OCI-LY1 (cell line): ENCODE results near the gene TMCO2.

ENCODE experiments used
- H2AFZ ChIP-seq: fragments of 200-600 bp; sonication (generic), shearing (Covaris generic); 2 replicates; pipeline ENCODE4 v1.6.0; 2014; ENCODE audit warnings: antibody characterized with exemption, mild to moderate bottlenecking, low read length
- H3F3A ChIP-seq: fragments of 200-600 bp; sonication (generic), shearing (Covaris generic); 2 replicates; pipeline ENCODE4 v1.6.0; 2014; ENCODE audit warnings: mild to moderate bottlenecking, antibody characterized with exemption, low read length, moderate library complexity; ENCODE audit not compliant: insufficient read depth
- H3K27ac ChIP-seq: fragments of 200-600 bp; sonication (generic); 2 replicates; pipeline ENCODE4 v1.5.1; 2014; ENCODE audit warnings: low read length, mixed run types, mild to moderate bottlenecking, low read depth; ENCODE audit not compliant: poor library complexity, severe bottlenecking
- H3K27me3 ChIP-seq: fragments of 200-600 bp; sonication (generic); 2 replicates; pipeline ENCODE4 v1.6.0; 2014; ENCODE audit warnings: antibody characterized with exemption, mild to moderate bottlenecking, low read length, moderate library complexity; ENCODE audit not compliant: insufficient read depth
- H3K36me3 ChIP-seq: fragments of 200-600 bp; sonication (generic); 2 replicates; pipeline ENCODE4 v1.6.1; 2014; ENCODE audit warnings: mild to moderate bottlenecking, antibody characterized with exemption, low read length, moderate library complexity, mixed read lengths; ENCODE audit not compliant: insufficient read depth
- H3K4me1 ChIP-seq: fragments of 200-600 bp; sonication (generic); 2 replicates; pipeline ENCODE4 v1.5.1; 2014; ENCODE audit warnings: mild to moderate bottlenecking, low read length, moderate library complexity; ENCODE audit not compliant: insufficient read depth, severe bottlenecking
- H3K4me2 ChIP-seq: fragments of 200-600 bp; sonication (generic), shearing (Covaris generic); 2 replicates; pipeline ENCODE4 v1.6.1; 2014; ENCODE audit warnings: low read length
- H3K4me3 ChIP-seq: fragments of 200-600 bp; sonication (generic); 2 replicates; pipeline ENCODE4 v1.5.1; 2014; ENCODE audit warnings: low read length, low read depth, mild to moderate bottlenecking, mixed read lengths; ENCODE audit not compliant: poor library complexity, severe bottlenecking
- H3K79me2 ChIP-seq: fragments of 200-600 bp; shearing (Covaris generic); 2 replicates; pipeline ENCODE4 v1.6.1; 2016; ENCODE audit warnings: mixed run types, low read length, mixed read lengths; ENCODE audit not compliant: insufficient read depth
- H3K9ac ChIP-seq: fragments of 200-600 bp; sonication (generic), shearing (Covaris generic); 2 replicates; pipeline ENCODE4 v1.6.1; 2014; ENCODE audit warnings: mild to moderate bottlenecking, low read length, mixed read lengths
- H3K9me2 ChIP-seq: fragments of 200-600 bp; sonication (generic), shearing (Covaris generic); 2 replicates; pipeline ENCODE4 v1.6.1; 2014; ENCODE audit warnings: low read depth, mild to moderate bottlenecking, low read length, mixed read lengths
- H3K9me3 ChIP-seq: fragments of 200-600 bp; shearing (Covaris generic); 2 replicates; pipeline ENCODE4 v1.6.1; 2014; ENCODE audit warnings: low read length, mixed read lengths
- H4K20me1 ChIP-seq: fragments of 200-600 bp; sonication (generic), shearing (Covaris generic); 2 replicates; pipeline ENCODE4 v1.6.0; 2016; ENCODE audit warnings: mild to moderate bottlenecking, low read length; ENCODE audit not compliant: insufficient read depth
- EZH2 ChIP-seq: fragments of 200-600 bp; sonication (generic), shearing (Covaris generic); IDR thresholded peaks from 2 replicates; pipeline ENCODE4 v1.8.0; 2017; ENCODE audit warnings: borderline replicate concordance, mixed run types, mild to moderate bottlenecking, antibody characterized with exemption, low read length, moderate library complexity, mixed read lengths
- TF ChIP-seq, protein P1 (sequence below): fragments of 200-600 bp; sonication (generic), shearing (Covaris generic); IDR thresholded peaks from 2 replicates; pipeline ENCODE4 v1.5.1; 2017; ENCODE audit warnings: mild to moderate bottlenecking, antibody characterized with exemption, low read length, moderate library complexity, mixed read lengths

The TMCO2 gene

DNA sequence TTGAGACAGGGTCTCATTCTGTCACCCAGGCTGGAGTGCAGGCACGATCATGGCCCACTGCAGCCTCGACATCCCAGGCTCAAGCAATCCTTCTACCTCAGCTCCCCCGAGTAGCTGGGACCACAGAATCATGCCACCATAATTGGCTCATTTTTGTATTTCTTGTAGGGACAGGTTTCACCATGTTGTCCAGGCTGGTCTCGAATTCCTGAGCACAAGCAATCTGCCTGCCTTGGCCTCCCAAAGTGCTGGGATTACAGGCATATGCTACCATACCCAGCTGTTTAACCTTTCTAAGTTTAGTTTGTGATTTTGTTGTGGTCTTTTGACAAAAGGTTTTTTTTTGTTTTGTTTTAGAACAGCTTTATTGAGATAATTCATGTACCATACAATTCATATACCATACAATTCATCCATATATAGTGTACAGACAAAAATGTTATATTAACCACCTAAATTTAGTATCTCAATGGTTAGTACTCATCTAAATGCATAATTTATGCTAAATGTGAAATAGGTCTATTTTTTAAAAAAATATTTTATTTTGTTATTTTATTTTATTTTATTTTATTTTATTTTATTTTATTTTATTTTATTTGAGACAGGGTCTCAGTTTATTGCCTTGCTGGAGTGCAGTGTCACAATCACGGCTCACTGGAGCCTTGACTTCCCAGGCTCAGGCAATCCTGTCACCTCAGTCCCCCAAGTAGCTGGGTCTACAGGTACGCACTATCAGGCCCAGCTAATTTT is 19.2 kb downstream of the TMCO2 start:
- Histone ChIP-seq H3K4me1 (no peaks in the 10 kb centered on the region), H4K20me1 (no peaks in the 10 kb centered on the region), H3K4me2 (no peak overlapping the region), H3K9me3 (no peaks in the 10 kb centered on the region), H3K9me2 (no peaks in the 10 kb centered on the region), H3K27me3 (no peaks in the 10 kb centered on the region), H3F3A (no peaks in the 10 kb centered on the region), H3K36me3 (peaks cover 88% of the 10 kb centered on the region), H3K27ac (no peak overlapping the region), H3K4me3 (no peak overlapping the region), H3K9ac (no peak overlapping the region), H3K79me2 (no peaks in the 10 kb centered on the region), H2AFZ (no peak overlapping the region)
- TF ChIP-seq, protein P1, sequence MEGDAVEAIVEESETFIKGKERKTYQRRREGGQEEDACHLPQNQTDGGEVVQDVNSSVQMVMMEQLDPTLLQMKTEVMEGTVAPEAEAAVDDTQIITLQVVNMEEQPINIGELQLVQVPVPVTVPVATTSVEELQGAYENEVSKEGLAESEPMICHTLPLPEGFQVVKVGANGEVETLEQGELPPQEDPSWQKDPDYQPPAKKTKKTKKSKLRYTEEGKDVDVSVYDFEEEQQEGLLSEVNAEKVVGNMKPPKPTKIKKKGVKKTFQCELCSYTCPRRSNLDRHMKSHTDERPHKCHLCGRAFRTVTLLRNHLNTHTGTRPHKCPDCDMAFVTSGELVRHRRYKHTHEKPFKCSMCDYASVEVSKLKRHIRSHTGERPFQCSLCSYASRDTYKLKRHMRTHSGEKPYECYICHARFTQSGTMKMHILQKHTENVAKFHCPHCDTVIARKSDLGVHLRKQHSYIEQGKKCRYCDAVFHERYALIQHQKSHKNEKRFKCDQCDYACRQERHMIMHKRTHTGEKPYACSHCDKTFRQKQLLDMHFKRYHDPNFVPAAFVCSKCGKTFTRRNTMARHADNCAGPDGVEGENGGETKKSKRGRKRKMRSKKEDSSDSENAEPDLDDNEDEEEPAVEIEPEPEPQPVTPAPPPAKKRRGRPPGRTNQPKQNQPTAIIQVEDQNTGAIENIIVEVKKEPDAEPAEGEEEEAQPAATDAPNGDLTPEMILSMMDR, result no peak
- no peak for TF ChIP-seq EZH2

DNA sequence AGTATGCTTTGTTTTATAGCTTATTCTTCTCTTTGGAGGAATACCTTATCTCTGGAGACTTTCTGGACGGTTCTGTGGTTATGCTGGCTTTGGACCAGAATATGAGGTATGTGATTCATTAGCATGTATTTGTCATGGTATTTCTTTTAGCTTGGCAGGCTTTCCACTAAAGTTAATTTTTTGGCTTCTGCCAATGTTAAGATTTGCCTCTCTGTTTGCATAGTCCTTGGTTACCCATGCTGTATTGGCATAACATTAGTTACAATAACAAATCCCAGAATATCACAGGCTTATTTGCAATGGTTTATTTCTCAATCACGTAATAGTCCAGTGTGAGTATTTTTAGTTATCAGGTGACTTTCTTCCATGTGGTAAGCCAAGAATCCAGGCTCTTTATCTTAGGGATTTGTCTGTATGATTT is 20.0 kb downstream of the TMCO2 start:
- H3K79me2 ChIP-seq, result no peaks in the 10 kb centered on the region
- H3K36me3 ChIP-seq, result peaks cover 90% of the 10 kb centered on the region
- H4K20me1 ChIP-seq, result no peaks in the 10 kb centered on the region
- no peak overlapping the region for H3K9ac ChIP-seq
- TF ChIP-seq, protein P1, result no peak
- TF ChIP-seq EZH2, result no peak
- no peaks in the 10 kb centered on the region for H3K4me1 ChIP-seq
- H3F3A ChIP-seq, result no peaks in the 10 kb centered on the region
- H3K9me3 ChIP-seq, result no peaks in the 10 kb centered on the region
- H3K9me2 ChIP-seq, result no peaks in the 10 kb centered on the region
- no peaks in the 10 kb centered on the region for H3K27me3 ChIP-seq
- H3K27ac ChIP-seq, result no peak overlapping the region
- no peak overlapping the region for H3K4me3 ChIP-seq
- H2AFZ ChIP-seq, result no peak overlapping the region
- H3K4me2 ChIP-seq, result no peak overlapping the region

DNA sequence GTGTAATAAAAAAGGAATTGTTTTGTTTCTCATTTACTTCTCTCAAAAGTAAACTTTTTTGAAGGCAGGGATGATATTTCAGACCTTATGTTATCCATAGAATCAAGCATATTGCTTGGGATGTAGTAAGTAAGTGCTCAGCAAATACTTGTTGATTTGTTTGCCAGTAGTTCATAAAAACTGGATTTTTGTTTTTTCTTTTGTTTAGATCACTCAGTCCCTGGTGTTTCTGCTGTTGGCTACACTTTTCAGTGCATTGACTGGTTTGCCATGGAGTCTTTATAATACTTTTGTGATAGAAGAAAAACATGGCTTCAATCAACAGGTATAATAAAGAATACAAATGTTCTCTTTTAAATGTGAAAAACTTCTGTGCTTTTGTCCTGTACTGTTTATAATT is 20.5 kb downstream of the TMCO2 start:
- no peak overlapping the region for H3K9ac ChIP-seq
- no peak overlapping the region for H3K4me2 ChIP-seq
- no peak overlapping the region for H3K27ac ChIP-seq
- H2AFZ ChIP-seq, result no peak overlapping the region
- TF ChIP-seq, protein P1, result no peak
- TF ChIP-seq EZH2, result no peak
- H3K4me3 ChIP-seq, result no peak overlapping the region
- H3K36me3 ChIP-seq, result peaks cover 89% of the 10 kb centered on the region
- H3K27me3 ChIP-seq, result no peaks in the 10 kb centered on the region
- H3F3A ChIP-seq, result no peaks in the 10 kb centered on the region
- H3K4me1 ChIP-seq, result no peaks in the 10 kb centered on the region
- no peaks in the 10 kb centered on the region for H4K20me1 ChIP-seq
- no peaks in the 10 kb centered on the region for H3K79me2 ChIP-seq
- no peaks in the 10 kb centered on the region for H3K9me2 ChIP-seq
- no peaks in the 10 kb centered on the region for H3K9me3 ChIP-seq
